HepG2 (cell line): Measurements from ENCODE around the gene STK10. TPM values are rescaled to one million over a fixed set of nuclear protein-coding genes. Genes with fewer than 3 reads are reported as not detected.
A peak's percentile ranks its signal among the peaks of the same experiment; 100 is the strongest.

Experiments
- ATF3 ChIP-seq: sonication (generic); formaldehyde crosslinking; IDR thresholded peaks from 2 replicates; pipeline ENCODE4 v1.4.0; 2020; ENCODE audit warnings: missing genetic modification reagents
- GATAD2A ChIP-seq: IDR thresholded peaks from 2 replicates; pipeline ENCODE4 v1.6.1; 2016
- GFI1 ChIP-seq: sonication (generic); formaldehyde crosslinking; IDR thresholded peaks from 2 replicates; pipeline ENCODE4 v1.5.0; 2020; ENCODE audit warnings: missing genetic modification reagents, mild to moderate bottlenecking, borderline replicate concordance
- KDM5A ChIP-seq: fragments of 200-600 bp; sonication (generic); IDR thresholded peaks from 2 replicates; pipeline ENCODE4 v1.7.0; 2018; ENCODE audit warnings: antibody characterized with exemption, mild to moderate bottlenecking, low read length, borderline replicate concordance
- MYC ChIP-seq: sonication (generic); formaldehyde crosslinking; IDR thresholded peaks from 2 replicates; pipeline ENCODE4 v1.9.0; 2021; ENCODE audit warnings: missing genetic modification reagents, borderline replicate concordance
- PLRG1 ChIP-seq: fragments of 450-650 bp; conservative IDR thresholded peaks from 2 replicates; pipeline ENCODE4 v1.6.1; 2016
- PLSCR1 ChIP-seq: sonication (generic); formaldehyde crosslinking; IDR thresholded peaks from 2 replicates; pipeline ENCODE4 v1.5.0; 2020; ENCODE audit warnings: missing genetic modification reagents, mild to moderate bottlenecking, borderline replicate concordance
- PPARG ChIP-seq: conservative IDR thresholded peaks from 2 replicates; pipeline ENCODE4 v1.6.1; 2016; ENCODE audit warnings: missing biosample characterization, missing genetic modification reagents
- TMF1 ChIP-seq: sonication (generic); formaldehyde crosslinking; IDR thresholded peaks from 2 replicates; pipeline ENCODE4 v1.8.1; 2022; ENCODE audit warnings: low read depth, missing genetic modification reagents
- ZBTB40 ChIP-seq, 2 experiments: fragments of 450-650 bp in 1 of 2; sonication (generic) in 1 of 2; formaldehyde crosslinking in 1 of 2; IDR thresholded peaks; 2 replicates each; pipeline versions ENCODE4 v1.6.1 to v1.8.0; 2016 to 2022; ENCODE audit warnings: antibody characterized with exemption in 1 of 2, mild to moderate bottlenecking in 1 of 2, missing genetic modification reagents in 1 of 2
- ZFP91 ChIP-seq: sonication (generic); formaldehyde crosslinking; IDR thresholded peaks from 2 replicates; pipeline ENCODE4 v1.9.0; 2022; ENCODE audit warnings: missing genetic modification reagents, mild to moderate bottlenecking, borderline replicate concordance
- ZKSCAN8 ChIP-seq: IDR thresholded peaks from 2 replicates; pipeline ENCODE4 v1.6.1; 2016; ENCODE audit warnings: borderline replicate concordance, missing genetic modification reagents, missing compliant biosample characterization
- ZNF513 ChIP-seq: sonication (generic); formaldehyde crosslinking; conservative IDR thresholded peaks from 2 replicates; pipeline ENCODE4 v1.5.0; 2020; ENCODE audit warnings: missing genetic modification reagents
- ZNF652 ChIP-seq: IDR thresholded peaks from 2 replicates; pipeline ENCODE4 v1.6.1; 2016; ENCODE audit warnings: low read depth, borderline replicate concordance
- polyA plus RNA-seq, 8 experiments: library from polyadenylated mRNA; depleted of rRNA in 3 of 8; stranded (reverse) in 7 of 8; unstranded in 1 of 8; fragments of >200 nt; fragmentation: Illumina TruSeq in 4 of 8; extraction: Trizol in 4 of 8; gene quantifications; 2 replicates each; pipeline versions ENCODE4 v1.2.1 to v1.2.3, GENCODE V29; 2011 to 2016; ENCODE audit warnings: low read depth in 4 of 8, missing spikeins in 1 of 8, mixed read lengths in 1 of 8; ENCODE audit not compliant: insufficient read depth in 1 of 8
- total RNA-seq, 5 experiments: library from RNA; depleted of rRNA; stranded (reverse); fragments of >200 nt; fragmentation: Illumina TruSeq; extraction: Trizol; gene quantifications; 2 replicates each; pipeline ENCODE4 v1.2.3, GENCODE V29; 2016; ENCODE audit warnings: low read depth in 1 of 5

The STK10 gene
- total and polyA plus RNA-seq, 2 of the 13 experiments (the other 11 are each of a cell fraction or from before 2014, with no cell fraction given): 7.0 to 7.2 TPM

GRCh38 chr5:172188033-172188892 lies at the start of gene STK10 (continued):
- no peak for TF ChIP-seq ZBTB40 (IDR thresholded peaks at IDR 0.05)
- TF ChIP-seq ZBTB40 (CRISPR knock-in tag; IDR thresholded peaks at IDR 0.05): 0 out of 2 replicates have a peak, but pooled peaks have one; percentile 48
- TF ChIP-seq ZNF652 (CRISPR knock-in tag): no peak
- TF ChIP-seq GATAD2A (CRISPR knock-in tag): 0 out of 2 replicates have a peak, but pooled peaks have one; percentile 32
- no peak for TF ChIP-seq PLSCR1
- no peak; the same call in 1 of the 2 replicates for TF ChIP-seq KDM5A
- peak; percentile 87 for TF ChIP-seq MYC (CRISPR knock-in tag)
- TF ChIP-seq ZKSCAN8 (CRISPR knock-in tag): peak; percentile 37; the same call in 1 of the 2 replicates
- TF ChIP-seq PPARG (CRISPR knock-in tag): no peak
- TF ChIP-seq ZNF513 (CRISPR knock-in tag): no peak
- TF ChIP-seq TMF1: no peak
- TF ChIP-seq ZFP91 (CRISPR knock-in tag): peak; percentile 84
- peak; percentile 28; the same call in 1 of the 2 replicates for TF ChIP-seq GFI1 (CRISPR knock-in tag)
- TF ChIP-seq ATF3 (CRISPR knock-in tag): no peak; the same call in 1 of the 2 replicates
- no peak for TF ChIP-seq PLRG1
